ENCODE results near the gene ERFE.
"Not testable (repeated sequence)": the region's sequence is repeated elsewhere in the genome, so short reads cannot be mapped to it uniquely, and the experiment has no call there.

DNA sequence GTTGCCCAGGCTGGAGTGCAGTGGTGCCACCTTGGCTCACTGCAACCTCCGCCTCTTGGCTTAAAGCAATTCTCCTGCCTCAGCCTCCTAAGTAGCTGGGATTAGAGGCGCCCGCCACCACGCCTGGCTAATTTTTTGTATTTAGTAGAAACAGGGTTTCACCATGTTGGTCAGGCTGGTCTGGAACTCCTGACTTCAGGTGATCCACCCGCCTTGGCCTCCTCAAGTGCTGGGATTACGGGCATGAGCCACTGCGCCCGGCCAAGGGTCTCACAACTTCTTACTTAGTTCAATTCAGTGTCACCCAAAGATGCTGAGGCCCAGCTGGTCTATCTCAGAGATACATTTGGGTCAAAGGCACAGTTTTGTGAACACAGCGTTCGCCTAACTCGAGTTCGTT is 43.1 kb upstream of the ERFE start:
- TF ChIP-seq, protein P1, sequence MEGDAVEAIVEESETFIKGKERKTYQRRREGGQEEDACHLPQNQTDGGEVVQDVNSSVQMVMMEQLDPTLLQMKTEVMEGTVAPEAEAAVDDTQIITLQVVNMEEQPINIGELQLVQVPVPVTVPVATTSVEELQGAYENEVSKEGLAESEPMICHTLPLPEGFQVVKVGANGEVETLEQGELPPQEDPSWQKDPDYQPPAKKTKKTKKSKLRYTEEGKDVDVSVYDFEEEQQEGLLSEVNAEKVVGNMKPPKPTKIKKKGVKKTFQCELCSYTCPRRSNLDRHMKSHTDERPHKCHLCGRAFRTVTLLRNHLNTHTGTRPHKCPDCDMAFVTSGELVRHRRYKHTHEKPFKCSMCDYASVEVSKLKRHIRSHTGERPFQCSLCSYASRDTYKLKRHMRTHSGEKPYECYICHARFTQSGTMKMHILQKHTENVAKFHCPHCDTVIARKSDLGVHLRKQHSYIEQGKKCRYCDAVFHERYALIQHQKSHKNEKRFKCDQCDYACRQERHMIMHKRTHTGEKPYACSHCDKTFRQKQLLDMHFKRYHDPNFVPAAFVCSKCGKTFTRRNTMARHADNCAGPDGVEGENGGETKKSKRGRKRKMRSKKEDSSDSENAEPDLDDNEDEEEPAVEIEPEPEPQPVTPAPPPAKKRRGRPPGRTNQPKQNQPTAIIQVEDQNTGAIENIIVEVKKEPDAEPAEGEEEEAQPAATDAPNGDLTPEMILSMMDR (IDR thresholded peaks at IDR 0.05) = not testable (repeated sequence)
- TF ChIP-seq POLR2A (IDR thresholded peaks at IDR 0.05) = not testable (repeated sequence)
